Activated naive CD8-positive, alpha-beta T cell treated with anti-CD3 and anti-CD28 coated beads for 36 hours (primary cell): Measurements from ENCODE around the gene OR2B2. TPM values are rescaled to one million over a fixed set of nuclear protein-coding genes. Genes with fewer than 3 reads are reported as not detected.

Source experiments
- DNase-seq: peaks from one replicate; pipeline ENCODE4 v3.0.0; 2021
- H3K27ac Mint-ChIP-seq: one replicate; pipeline ENCODE4 v1.8.0; 2022; ENCODE audit warnings: mild to moderate bottlenecking, moderate library complexity, mixed read lengths
- H3K27me3 Mint-ChIP-seq: one replicate; pipeline ENCODE4 v1.8.0; 2022; ENCODE audit warnings: mild to moderate bottlenecking, mixed read lengths
- H3K36me3 Mint-ChIP-seq: one replicate; pipeline ENCODE4 v1.8.0; 2021; ENCODE audit warnings: mild to moderate bottlenecking, mixed read lengths
- H3K4me1 Mint-ChIP-seq: one replicate; pipeline ENCODE4 v1.8.0; 2021; ENCODE audit warnings: mixed read lengths
- H3K4me3 Mint-ChIP-seq: one replicate; pipeline ENCODE4 v1.8.0; 2022; ENCODE audit warnings: mild to moderate bottlenecking, moderate library complexity, mixed read lengths
- H3K9me3 Mint-ChIP-seq: one replicate; pipeline ENCODE4 v1.8.0; 2022; ENCODE audit warnings: mixed read lengths
- total RNA-seq, 2 experiments: library from RNA; stranded (reverse); gene quantifications; one replicate each; pipeline ENCODE4 v1.2.3, GENCODE V29; 2021

OR2B2 gene
- total RNA-seq, 2 experiments from 2014 or later: not detected

DNA sequence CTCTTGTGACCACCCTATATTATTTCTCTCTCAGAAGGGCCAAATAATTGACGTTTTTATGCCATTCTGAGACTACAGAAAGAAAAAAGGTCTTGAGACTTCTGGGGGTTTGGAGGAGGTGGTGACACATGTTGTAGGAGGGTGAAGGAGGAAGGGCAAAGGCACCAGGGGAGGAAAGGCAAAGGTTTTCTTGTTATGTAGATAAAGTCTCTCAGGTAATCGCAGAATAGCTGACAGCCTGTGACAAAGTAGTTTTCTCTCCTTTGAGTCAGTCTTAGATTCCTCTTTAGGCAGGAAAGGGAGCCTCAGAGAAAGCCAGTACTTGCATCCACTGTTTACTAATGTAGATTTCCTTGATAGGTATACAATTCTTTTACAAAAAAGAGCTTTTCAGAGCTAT is 23.6 kb downstream of the OR2B2 start:
- Mint-ChIP-seq H3K27ac (peak overlapping the region; percentile 76), H3K27me3 (peaks cover 9% of the 10 kb centered on the region), H3K36me3 (peaks cover 9% of the 10 kb centered on the region), H3K9me3 (no peaks in the 10 kb centered on the region), H3K4me3 (no peak overlapping the region), H3K4me1 (peaks cover 40% of the 10 kb centered on the region)
- DNase-seq: no peak

DNA sequence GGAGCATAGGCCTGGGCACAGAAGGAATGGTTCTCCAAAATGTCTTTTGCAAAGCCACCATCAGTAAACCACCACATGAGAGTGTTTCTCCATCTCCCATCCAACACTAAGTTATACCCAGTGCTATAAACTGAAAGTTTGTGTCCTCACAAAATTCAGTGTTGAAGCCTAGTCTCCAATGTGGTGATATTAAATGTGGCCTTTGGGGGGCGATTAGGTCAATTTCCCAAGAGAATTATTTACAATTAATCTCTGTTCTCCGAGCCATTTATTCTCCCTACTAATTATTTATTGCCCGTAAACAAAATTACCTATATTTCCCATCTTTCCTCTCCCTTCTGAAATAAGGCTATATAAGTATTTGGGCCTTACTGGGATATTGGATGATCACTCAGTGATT is 26.1 kb downstream of the OR2B2 start:
- Mint-ChIP-seq H3K27me3 (no peaks in the 10 kb centered on the region), H3K4me3 (no peak overlapping the region), H3K27ac (no peak overlapping the region), H3K9me3 (no peaks in the 10 kb centered on the region), H3K4me1 (peaks cover 18% of the 10 kb centered on the region), H3K36me3 (no peaks in the 10 kb centered on the region)
- DNase-seq: no peak

DNA sequence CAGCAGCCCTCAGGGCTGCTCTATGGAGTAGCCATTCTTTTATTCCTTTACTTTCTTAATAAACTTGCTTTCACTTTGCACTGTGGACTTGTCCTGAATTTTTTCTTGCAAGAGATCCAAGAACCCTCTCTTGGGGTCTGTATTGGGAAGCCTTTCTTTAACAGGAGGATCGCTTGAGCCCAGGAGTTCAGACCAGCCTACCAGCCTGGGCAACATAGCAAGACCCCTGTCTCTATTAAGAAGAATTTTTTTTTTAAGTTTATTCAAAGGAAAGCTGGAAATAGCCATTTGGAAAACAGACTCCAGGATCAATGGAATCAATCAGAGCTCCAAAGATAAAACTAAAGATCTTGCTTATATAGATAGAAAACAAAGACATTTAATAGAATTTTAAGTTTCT is 29.1 kb downstream of the OR2B2 start:
- H3K4me1 Mint-ChIP-seq: no peaks in the 10 kb centered on the region
- no peaks in the 10 kb centered on the region for H3K27me3 Mint-ChIP-seq
- no peaks in the 10 kb centered on the region for H3K36me3 Mint-ChIP-seq
- H3K27ac Mint-ChIP-seq: no peak overlapping the region
- H3K9me3 Mint-ChIP-seq: no peaks in the 10 kb centered on the region
- H3K4me3 Mint-ChIP-seq: no peak overlapping the region
- DNase-seq: no peak

DNA sequence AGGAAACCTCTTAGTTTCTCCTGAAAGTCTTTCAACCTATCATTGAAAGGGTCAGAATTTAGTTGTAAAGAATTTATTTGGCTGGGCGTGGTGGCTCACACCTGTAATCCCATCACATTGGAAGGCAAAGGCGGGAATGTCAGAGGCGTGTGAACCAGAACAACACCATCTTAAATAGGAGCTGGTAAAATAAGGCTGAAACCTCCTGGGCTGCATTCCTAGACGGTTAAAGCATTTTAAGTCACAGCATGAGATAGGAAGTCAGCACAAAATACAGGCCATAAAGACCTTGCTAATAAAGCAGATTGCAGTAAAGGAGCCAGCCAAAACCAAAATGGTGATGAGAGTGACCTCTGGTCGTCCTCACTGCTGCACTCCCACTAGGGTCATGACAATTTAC is 29.6 kb downstream of the OR2B2 start:
- Mint-ChIP-seq H3K9me3 (no peaks in the 10 kb centered on the region), H3K27me3 (no peaks in the 10 kb centered on the region), H3K4me1 (no peaks in the 10 kb centered on the region), H3K4me3 (no peak overlapping the region), H3K27ac (no peak overlapping the region), H3K36me3 (no peaks in the 10 kb centered on the region)
- no peak for DNase-seq

DNA sequence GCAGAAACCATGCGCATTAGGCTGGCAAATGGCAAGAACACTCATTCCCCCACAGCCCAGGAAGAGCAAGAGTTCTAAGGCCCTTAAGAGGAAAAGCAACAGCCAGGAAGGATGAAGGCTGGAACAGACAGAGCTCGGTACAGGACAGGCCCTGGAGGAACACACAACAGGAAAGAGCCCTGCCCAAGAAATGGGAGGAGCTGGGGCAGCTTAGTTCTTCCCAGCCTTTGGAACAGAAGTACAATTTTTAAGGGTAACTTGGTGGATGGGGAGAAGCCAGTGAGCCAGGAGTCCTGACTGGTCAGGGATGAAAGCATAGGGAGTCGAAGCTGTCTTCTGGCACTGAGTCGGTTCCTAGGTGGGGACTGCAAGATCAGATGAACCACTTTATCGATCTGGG is 32.4 kb downstream of the OR2B2 start:
- no peaks in the 10 kb centered on the region for H3K27me3 Mint-ChIP-seq
- no peaks in the 10 kb centered on the region for H3K9me3 Mint-ChIP-seq
- H3K27ac Mint-ChIP-seq: no peak overlapping the region
- no peak overlapping the region for H3K4me3 Mint-ChIP-seq
- DNase-seq: no peak
- H3K4me1 Mint-ChIP-seq: no peaks in the 10 kb centered on the region
- H3K36me3 Mint-ChIP-seq: no peaks in the 10 kb centered on the region

DNA sequence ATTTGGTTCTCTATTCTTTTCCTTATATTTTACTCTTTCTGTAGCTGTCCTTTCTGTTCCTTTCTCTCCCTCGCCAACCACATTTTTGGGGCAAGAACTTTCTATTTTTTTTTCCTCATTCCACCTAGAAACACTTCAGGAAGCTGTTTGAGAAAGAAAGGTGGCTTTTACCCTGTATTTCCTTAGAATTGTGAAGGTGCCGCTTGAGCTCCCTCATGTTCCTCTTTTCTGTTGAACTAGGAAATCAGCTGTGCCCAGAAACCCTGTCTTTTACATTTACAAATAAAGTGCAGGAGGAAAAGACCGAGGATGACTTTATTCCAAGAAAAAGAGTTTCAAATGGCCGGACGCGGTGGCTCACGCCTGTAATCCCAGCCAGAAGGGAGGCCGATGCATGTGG is 38.2 kb downstream of the OR2B2 start:
- peaks cover 15% of the 10 kb centered on the region for H3K27me3 Mint-ChIP-seq
- peaks cover 32% of the 10 kb centered on the region for H3K4me1 Mint-ChIP-seq
- H3K27ac Mint-ChIP-seq: peak overlapping the region; percentile 97
- peaks cover 4% of the 10 kb centered on the region for H3K9me3 Mint-ChIP-seq
- no peak for DNase-seq
- H3K36me3 Mint-ChIP-seq: peaks cover 5% of the 10 kb centered on the region
- peak overlapping the region; percentile 83 for H3K4me3 Mint-ChIP-seq

DNA sequence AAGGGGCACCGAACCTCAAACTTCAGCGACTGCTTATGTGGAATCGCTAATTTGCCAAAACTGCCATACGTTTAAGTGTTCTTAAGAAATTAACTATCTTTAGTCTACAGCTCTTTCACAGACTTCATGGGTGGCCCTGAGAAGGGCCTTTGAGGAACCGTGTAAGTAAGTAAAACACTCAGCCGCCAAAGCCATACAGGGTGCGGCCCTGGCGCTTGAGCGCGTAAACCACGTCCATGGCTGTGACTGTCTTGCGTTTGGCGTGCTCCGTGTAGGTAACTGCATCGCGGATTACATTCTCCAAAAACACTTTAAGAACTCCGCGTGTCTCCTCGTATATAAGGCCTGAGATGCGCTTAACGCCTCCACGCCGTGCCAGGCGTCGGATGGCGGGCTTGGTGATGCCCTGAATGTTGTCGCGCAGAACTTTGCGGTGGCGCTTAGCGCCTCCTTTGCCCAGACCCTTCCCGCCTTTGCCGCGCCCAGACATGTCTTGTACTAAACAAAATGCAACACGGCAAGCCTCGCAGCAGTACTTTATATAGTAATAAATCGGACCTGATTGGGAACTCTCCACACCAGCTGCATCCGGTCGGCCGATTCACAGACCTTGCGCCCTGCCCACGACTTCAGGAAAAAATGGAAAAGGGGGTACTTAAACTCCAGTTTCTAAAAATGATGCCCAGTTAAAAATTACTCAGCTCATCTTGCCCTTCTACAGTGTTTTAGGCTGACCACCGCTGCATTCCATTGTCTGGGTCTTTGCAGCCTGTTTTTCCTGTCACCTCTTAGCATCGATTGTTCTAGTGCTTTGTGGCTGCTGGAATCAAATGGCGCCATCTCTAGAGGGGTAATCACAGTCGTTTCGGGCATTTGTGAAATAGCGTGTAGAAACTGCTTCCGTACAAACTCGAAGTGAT is 38.9 kb downstream of the OR2B2 start:
- Mint-ChIP-seq H3K4me1 (peaks cover 35% of the 10 kb centered on the region), H3K27ac (peak overlapping the region; percentile 97), H3K36me3 (peaks cover 5% of the 10 kb centered on the region), H3K4me3 (peak overlapping the region; percentile 83), H3K9me3 (peaks cover 4% of the 10 kb centered on the region), H3K27me3 (peaks cover 15% of the 10 kb centered on the region)
- peak; percentile 78 for DNase-seq

DNA sequence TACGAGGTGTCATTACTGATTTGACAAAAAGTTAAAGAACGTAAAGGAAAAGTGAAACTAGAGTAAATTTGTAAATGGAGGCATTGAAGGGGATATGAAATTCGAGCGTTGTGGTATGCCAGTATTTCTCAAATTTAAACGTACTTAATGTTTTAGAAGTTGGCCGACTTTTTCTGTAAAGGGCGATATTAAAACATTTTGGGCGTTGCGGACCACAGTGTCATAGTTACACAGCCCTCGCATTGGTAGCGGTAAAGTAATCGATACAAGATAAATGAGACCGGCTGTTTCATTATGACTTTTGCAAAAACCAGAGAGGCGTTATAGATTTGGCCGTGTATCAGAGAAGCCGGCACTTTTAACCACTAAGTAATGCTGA is 39.6 kb downstream of the OR2B2 start:
- Mint-ChIP-seq H3K4me3 (peak overlapping the region; percentile 83), H3K36me3 (peaks cover 5% of the 10 kb centered on the region), H3K4me1 (peaks cover 39% of the 10 kb centered on the region), H3K27me3 (peaks cover 15% of the 10 kb centered on the region), H3K9me3 (peaks cover 4% of the 10 kb centered on the region), H3K27ac (peak overlapping the region; percentile 97)
- no peak for DNase-seq

DNA sequence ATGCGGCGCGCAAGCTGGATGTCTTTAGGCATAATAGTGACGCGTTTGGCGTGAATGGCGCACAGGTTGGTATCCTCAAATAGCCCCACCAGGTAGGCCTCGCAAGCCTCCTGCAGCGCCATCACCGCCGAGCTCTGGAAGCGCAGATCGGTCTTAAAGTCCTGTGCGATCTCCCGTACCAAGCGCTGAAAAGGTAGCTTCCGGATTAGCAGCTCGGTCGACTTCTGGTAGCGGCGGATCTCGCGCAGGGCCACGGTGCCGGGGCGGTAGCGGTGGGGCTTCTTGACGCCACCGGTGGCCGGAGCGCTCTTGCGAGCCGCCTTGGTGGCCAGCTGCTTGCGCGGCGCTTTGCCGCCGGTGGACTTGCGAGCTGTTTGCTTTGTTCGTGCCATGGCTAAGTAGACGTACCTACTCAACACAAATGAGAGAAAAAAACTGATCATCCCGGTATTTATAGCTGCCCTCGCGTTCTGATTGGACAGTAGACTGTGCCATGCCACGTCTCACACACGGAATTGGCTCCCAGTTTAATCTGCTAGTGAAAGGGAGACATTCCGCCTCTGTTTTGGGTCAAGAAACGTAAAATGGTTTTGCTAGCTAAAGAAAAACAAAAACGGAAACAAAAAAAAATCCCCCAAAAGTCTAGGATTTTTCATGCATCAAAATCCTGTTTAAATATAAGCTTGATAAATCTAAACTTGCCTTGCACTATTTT is 40.1 kb downstream of the OR2B2 start:
- peaks cover 43% of the 10 kb centered on the region for H3K4me1 Mint-ChIP-seq

DNA sequence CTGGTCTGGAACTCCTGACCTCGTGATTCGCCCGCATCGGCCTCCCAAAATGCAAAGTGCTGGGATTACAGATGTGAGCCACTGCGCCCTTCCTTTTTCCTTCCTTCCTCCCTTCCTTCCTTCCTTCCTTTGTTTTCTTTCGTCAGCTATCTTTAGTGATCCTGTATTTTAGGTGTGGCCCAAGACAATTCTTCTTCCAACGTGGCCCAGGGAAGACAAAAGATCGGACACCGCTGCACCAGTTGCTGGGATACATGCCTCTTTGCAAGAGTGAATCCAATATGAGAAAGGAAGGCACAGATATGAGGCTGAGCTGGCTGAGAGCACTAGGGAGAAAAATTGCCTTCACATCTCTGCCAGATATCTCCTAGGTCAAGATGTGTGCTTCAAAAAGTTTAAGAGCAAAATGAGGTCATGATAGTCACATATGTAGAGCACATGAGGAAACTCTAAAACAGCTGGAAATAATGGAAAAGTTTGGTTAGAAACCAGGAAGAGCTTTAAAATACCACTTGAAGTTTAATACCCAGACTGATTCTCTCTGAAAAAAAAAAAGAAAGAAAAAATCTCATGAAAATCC is 41.8 kb downstream of the OR2B2 start:
- Mint-ChIP-seq H3K9me3 (peaks cover 4% of the 10 kb centered on the region), H3K36me3 (peaks cover 12% of the 10 kb centered on the region), H3K27ac (peak overlapping the region; percentile 35), H3K4me3 (no peak overlapping the region), H3K4me1 (peaks cover 59% of the 10 kb centered on the region), H3K27me3 (peaks cover 34% of the 10 kb centered on the region)
- no peak for DNase-seq

More for the DNA sequence above, 40.1 kb downstream of the OR2B2 start:
- H3K9me3 Mint-ChIP-seq: peaks cover 4% of the 10 kb centered on the region
- peaks cover 7% of the 10 kb centered on the region for H3K36me3 Mint-ChIP-seq
- peak overlapping the region; percentile 97 for H3K27ac Mint-ChIP-seq
- H3K4me3 Mint-ChIP-seq: peak overlapping the region; percentile 83
- H3K27me3 Mint-ChIP-seq: peaks cover 17% of the 10 kb centered on the region
- DNase-seq: peak; percentile 78

DNA sequence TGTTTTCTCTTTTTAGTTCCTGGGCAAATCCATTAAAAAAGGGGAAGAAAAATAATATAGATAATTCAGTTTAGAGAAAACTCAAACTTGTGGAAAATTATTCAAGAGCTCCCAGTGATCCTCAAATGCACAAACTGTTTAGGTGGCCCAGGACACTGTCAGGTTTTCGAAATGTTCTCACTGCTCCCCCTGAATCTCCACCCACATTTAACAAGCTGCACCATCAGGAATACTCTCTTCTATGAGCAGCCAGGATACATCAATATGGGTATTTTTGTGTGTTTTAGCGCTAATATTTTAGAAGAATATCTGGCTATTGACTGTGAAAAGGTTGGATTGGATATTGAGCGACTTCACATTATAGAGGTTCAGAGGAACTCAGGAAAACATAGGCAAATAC is 43.9 kb downstream of the OR2B2 start:
- peaks cover 1% of the 10 kb centered on the region for H3K9me3 Mint-ChIP-seq
- H3K27me3 Mint-ChIP-seq: peaks cover 35% of the 10 kb centered on the region
- H3K4me1 Mint-ChIP-seq: peaks cover 63% of the 10 kb centered on the region
- peak overlapping the region; percentile 99 for H3K27ac Mint-ChIP-seq
- H3K36me3 Mint-ChIP-seq: peaks cover 12% of the 10 kb centered on the region
- DNase-seq: no peak
- H3K4me3 Mint-ChIP-seq: no peak overlapping the region

DNA sequence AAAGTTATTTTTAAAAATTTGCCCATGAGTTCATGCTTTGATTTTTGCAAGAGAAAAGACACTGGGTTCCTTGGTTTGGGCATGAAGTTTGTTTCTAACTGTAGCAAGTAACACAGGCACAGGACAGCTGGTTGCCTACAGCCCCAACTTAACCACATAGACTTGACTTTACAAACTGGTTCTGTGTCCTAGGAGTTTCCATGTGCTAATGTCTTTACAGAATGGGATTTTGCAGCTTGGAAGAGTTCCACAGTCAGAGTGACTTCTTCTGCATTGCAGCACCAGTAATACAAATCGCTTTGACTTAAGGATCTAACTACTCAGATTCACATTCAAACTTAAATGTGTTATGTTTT is 44.3 kb downstream of the OR2B2 start:
- Mint-ChIP-seq H3K4me3 (peak overlapping the region; percentile 96), H3K27ac (peak overlapping the region; percentile 99), H3K4me1 (peaks cover 63% of the 10 kb centered on the region), H3K9me3 (peaks cover 1% of the 10 kb centered on the region), H3K36me3 (peaks cover 12% of the 10 kb centered on the region), H3K27me3 (peaks cover 34% of the 10 kb centered on the region)
- DNase-seq: no peak

DNA sequence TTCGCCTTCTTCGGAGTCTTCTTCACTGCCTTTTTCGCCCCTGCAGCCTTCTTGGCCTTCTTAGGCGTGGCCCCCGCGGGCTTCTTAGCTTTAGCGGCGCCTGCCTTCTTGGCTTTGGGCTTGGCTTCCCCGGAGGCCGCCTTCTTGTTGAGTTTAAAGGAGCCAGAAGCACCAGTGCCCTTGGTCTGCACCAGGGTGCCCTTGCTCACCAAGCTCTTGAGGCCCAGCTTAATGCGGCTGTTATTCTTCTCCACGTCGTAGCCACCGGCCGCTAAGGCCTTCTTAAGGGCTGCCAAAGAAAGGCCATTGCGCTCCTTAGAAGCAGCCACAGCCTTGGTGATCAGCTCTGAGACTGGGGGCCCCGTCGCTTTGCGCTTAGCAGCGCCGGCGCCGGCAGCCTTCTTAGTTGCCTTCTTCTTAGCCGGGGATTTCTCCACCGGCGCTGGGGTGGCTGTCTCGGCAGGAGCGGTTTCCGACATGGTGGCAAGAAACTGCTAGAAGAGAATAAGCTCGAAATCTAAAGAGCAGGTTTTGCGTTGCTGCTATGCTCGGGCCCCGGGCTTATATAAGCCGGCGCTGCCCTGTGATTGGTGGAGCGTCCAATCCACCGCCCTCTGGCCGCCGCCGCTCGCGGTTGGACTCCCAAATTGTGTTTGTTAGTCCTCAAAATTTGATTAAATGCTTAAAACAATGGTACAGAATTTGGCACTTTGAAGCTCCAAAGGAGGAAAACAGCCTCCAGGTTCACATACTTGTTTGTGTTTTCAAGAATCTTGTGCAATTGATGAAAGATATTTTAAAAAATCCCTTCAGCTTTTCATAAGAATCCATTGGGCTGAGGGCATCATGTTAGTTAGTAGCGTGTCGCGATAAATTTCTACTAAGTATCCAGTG is 44.9 kb downstream of the OR2B2 start:
- Mint-ChIP-seq H3K36me3 (peaks cover 11% of the 10 kb centered on the region), H3K27me3 (peaks cover 32% of the 10 kb centered on the region), H3K4me3 (peak overlapping the region; percentile 96), H3K9me3 (peaks cover 1% of the 10 kb centered on the region), H3K27ac (peak overlapping the region; percentile 99), H3K4me1 (peaks cover 59% of the 10 kb centered on the region)
- DNase-seq: peak; percentile 86

DNA sequence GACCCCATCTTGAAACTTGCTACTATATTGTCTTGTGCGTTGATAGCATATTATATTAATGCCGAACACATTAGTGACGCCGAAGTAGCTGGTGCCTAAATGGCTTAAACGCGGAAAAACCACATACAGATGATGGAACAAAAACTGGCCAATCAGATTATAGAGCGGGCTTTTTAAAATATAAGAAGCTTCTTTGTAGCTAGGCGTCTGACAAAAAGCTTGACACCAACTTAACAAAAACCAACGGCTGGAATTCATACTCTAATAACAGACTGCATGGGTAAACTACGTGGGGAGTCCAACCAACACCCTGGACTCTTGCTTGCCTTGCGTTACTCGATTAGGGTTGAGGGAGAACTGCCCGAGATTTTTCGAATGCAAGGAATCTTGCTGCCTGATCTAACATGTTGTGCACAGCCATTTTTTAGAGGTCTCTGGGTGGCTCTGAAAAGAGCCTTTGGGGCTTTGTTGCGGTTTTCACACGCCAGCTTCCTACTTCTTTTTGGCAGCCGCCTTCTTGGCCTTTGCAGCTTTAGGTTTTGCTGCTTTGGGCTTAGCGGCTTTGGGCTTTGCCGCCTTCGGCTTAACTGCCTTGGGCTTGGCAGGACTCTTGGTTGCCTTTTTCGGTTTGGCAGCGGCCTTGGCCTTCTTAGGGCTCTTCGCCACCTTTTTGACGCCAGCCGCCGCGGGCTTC is 45.7 kb downstream of the OR2B2 start:
- Mint-ChIP-seq H3K36me3 (peaks cover 7% of the 10 kb centered on the region), H3K27me3 (peaks cover 24% of the 10 kb centered on the region), H3K9me3 (no peaks in the 10 kb centered on the region), H3K4me3 (peak overlapping the region; percentile 96), H3K4me1 (peaks cover 52% of the 10 kb centered on the region), H3K27ac (peak overlapping the region; percentile 99)
- DNase-seq: peak; percentile 74
